ENCODE results near the gene SORCS2.

SORCS2 gene

GRCh38 chr4:7187168-7187535 is 5.2 kb upstream of the SORCS2 start:
- no peak for DNase-seq

- DNase-seq: no peak
These were observed 4.6 kb upstream of the SORCS2 start for GRCh38 chr4:7187691-7188090.

- no peak for DNase-seq
These were observed 3.3 kb upstream of the SORCS2 start for GRCh38 chr4:7189066-7189465.

- DNase-seq: no peak
These were observed 2.7 kb upstream of the SORCS2 start for GRCh38 chr4:7189475-7190277.

GRCh38 chr4:7190278-7190594 is 2.1 kb upstream of the SORCS2 start:
- no peak for DNase-seq

- DNase-seq: no peak
These were observed 1.4 kb upstream of the SORCS2 start for GRCh38 chr4:7190691-7191545.

- DNase-seq: no peak
These were observed 639 bp upstream of the SORCS2 start for GRCh38 chr4:7191546-7192251.

GRCh38 chr4:7193030-7193958 is 956 bp downstream of the SORCS2 start:
- DNase-seq: no peak

GRCh38 chr4:7194251-7195140 is 2.2 kb downstream of the SORCS2 start:
- DNase-seq: no peak

- DNase-seq: no peak
These were observed 2.8 kb downstream of the SORCS2 start for GRCh38 chr4:7195141-7195515.

GRCh38 chr4:7195546-7196287 is 3.4 kb downstream of the SORCS2 start:
- no peak for DNase-seq

- DNase-seq: no peak
These were observed 3.9 kb downstream of the SORCS2 start for GRCh38 chr4:7196288-7196651.

GRCh38 chr4:7196736-7197135 is 4.4 kb downstream of the SORCS2 start:
- DNase-seq: no peak

GRCh38 chr4:7197910-7198309 is 5.6 kb downstream of the SORCS2 start:
- no peak for DNase-seq

- no peak for DNase-seq
These were observed 6.2 kb downstream of the SORCS2 start for GRCh38 chr4:7198440-7199128.

GRCh38 chr4:7199129-7199725 is 6.9 kb downstream of the SORCS2 start:
- DNase-seq: no peak

GRCh38 chr4:7199771-7200441 is 7.6 kb downstream of the SORCS2 start:
- DNase-seq: no peak

- DNase-seq: no peak
These were observed 8.5 kb downstream of the SORCS2 start for GRCh38 chr4:7200801-7201200.

Data from activated CD4-positive, alpha-beta T cell treated with anti-CD3 and anti-CD28 coated beads for 4 hours (primary cell).